Measurements from ENCODE around the gene CBR3.

GRCh38 chr21:36099000-36099399 lies 35.9 kb upstream of the CBR3 start:
- TF ChIP-seq ZNF274 (IDR thresholded peaks at IDR 0.05; ENCODE audit: low read length) (no peak), ZNF274 (tag by site-specific recombination; IDR thresholded peaks at IDR 0.05; ENCODE audit: borderline replicate concordance) (no peak), ZNF776 (tag by site-specific recombination; IDR thresholded peaks at IDR 0.05; ENCODE audit: borderline replicate concordance) (no peak), SCRT1 (tag by site-specific recombination; IDR thresholded peaks at IDR 0.05; ENCODE audit: borderline replicate concordance) (no peak)
- TF ChIP-seq, protein P1, sequence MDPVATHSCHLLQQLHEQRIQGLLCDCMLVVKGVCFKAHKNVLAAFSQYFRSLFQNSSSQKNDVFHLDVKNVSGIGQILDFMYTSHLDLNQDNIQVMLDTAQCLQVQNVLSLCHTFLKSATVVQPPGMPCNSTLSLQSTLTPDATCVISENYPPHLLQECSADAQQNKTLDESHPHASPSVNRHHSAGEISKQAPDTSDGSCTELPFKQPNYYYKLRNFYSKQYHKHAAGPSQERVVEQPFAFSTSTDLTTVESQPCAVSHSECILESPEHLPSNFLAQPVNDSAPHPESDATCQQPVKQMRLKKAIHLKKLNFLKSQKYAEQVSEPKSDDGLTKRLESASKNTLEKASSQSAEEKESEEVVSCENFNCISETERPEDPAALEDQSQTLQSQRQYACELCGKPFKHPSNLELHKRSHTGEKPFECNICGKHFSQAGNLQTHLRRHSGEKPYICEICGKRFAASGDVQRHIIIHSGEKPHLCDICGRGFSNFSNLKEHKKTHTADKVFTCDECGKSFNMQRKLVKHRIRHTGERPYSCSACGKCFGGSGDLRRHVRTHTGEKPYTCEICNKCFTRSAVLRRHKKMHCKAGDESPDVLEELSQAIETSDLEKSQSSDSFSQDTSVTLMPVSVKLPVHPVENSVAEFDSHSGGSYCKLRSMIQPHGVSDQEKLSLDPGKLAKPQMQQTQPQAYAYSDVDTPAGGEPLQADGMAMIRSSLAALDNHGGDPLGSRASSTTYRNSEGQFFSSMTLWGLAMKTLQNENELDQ (tag by site-specific recombination; IDR thresholded peaks at IDR 0.05; ENCODE audit: low read depth): no peak
- TF ChIP-seq, protein P2, sequence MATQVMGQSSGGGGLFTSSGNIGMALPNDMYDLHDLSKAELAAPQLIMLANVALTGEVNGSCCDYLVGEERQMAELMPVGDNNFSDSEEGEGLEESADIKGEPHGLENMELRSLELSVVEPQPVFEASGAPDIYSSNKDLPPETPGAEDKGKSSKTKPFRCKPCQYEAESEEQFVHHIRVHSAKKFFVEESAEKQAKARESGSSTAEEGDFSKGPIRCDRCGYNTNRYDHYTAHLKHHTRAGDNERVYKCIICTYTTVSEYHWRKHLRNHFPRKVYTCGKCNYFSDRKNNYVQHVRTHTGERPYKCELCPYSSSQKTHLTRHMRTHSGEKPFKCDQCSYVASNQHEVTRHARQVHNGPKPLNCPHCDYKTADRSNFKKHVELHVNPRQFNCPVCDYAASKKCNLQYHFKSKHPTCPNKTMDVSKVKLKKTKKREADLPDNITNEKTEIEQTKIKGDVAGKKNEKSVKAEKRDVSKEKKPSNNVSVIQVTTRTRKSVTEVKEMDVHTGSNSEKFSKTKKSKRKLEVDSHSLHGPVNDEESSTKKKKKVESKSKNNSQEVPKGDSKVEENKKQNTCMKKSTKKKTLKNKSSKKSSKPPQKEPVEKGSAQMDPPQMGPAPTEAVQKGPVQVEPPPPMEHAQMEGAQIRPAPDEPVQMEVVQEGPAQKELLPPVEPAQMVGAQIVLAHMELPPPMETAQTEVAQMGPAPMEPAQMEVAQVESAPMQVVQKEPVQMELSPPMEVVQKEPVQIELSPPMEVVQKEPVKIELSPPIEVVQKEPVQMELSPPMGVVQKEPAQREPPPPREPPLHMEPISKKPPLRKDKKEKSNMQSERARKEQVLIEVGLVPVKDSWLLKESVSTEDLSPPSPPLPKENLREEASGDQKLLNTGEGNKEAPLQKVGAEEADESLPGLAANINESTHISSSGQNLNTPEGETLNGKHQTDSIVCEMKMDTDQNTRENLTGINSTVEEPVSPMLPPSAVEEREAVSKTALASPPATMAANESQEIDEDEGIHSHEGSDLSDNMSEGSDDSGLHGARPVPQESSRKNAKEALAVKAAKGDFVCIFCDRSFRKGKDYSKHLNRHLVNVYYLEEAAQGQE (tag by site-specific recombination; IDR thresholded peaks at IDR 0.05): no peak
